Tibial artery (tissue), 4 donors: ENCODE results near the gene PMPCB.

Experiments
- DNase-seq, 2 donors: peaks; one replicate each; pipeline ENCODE4 v3.0.0-alpha.2; 2019
- H3K27ac ChIP-seq, 2 donors: fragments of 200-600 bp; sonication (generic) in 1 of 2; 1 replicate in 1 of 2; 2 replicates in 1 of 2; pipeline ENCODE4 v1.5.1; 2018 to 2019; ENCODE audit warnings: mild to moderate bottlenecking in 1 of 2
- H3K27me3 ChIP-seq, 2 donors: fragments of 200-600 bp; sonication (generic) in 1 of 2; one replicate each; pipeline versions ENCODE4 v1.5.1 to v1.6.0; 2016 to 2019
- H3K36me3 ChIP-seq, 3 donors: fragments of 200-600 bp; sonication (generic) in 2 of 3; one replicate each; pipeline ENCODE4 v1.5.1; 2016 to 2019; ENCODE audit warnings: mild to moderate bottlenecking in 2 of 3
- H3K4me1 ChIP-seq, 4 donors: fragments of 200-600 bp; sonication (generic) in 2 of 4; 1 replicate in 3 of 4; 2 replicates in 1 of 4; pipeline ENCODE4 v1.5.1; 2016 to 2019
- H3K4me3 ChIP-seq, 2 donors: fragments of 200-600 bp; sonication (generic) in 1 of 2; 1 replicate in 1 of 2; 2 replicates in 1 of 2; pipeline ENCODE4 v1.5.1; 2018 to 2019; ENCODE audit warnings: mild to moderate bottlenecking in 2 of 2
- H3K9me3 ChIP-seq, 3 donors: fragments of 200-600 bp; sonication (generic) in 1 of 3; one replicate each; pipeline ENCODE4 v1.5.1; 2016 to 2019
- CTCF ChIP-seq, 2 experiments: fragments of 200-600 bp in 1 of 2; fragments of 450-650 bp in 1 of 2; IDR thresholded peaks; one replicate each; pipeline ENCODE4 v1.5.1; 2017 to 2019; ENCODE audit warnings: antibody characterized with exemption in 2 of 2, mild to moderate bottlenecking in 1 of 2, moderate library complexity in 1 of 2
- intact Hi-C: fragments of 100-400 bp; cut with DNase I; formaldehyde crosslinking; loops from one replicate; pipeline ENCODE4 v1.15.0; 2023; ENCODE audit warnings: low total_unique reads

The PMPCB gene

GRCh38 chr7:103292122-103292521 lies 5.1 kb upstream of the PMPCB start:
- no peak for DNase-seq
- no peaks in the 10 kb centered on the region for H3K36me3 ChIP-seq
- peaks cover 0 to 2% of the 10 kb centered on the region in 2 donors for H3K27me3 ChIP-seq
- peaks cover 0 to 7% (median 3%) of the 10 kb centered on the region in 4 donors for H3K4me1 ChIP-seq
- H3K9me3 ChIP-seq, result no peaks in the 10 kb centered on the region
- H3K27ac ChIP-seq, result no peak overlapping the region
- no peak for TF ChIP-seq CTCF (IDR thresholded peaks at IDR 0.05)
- no peak overlapping the region for H3K4me3 ChIP-seq
- intact Hi-C loops, result no loop called here

- Histone ChIP-seq H3K4me1 (peaks cover 0 to 14% (median 9%) of the 10 kb centered on the region in 4 donors), H3K27me3 (peaks cover 0 to 2% of the 10 kb centered on the region in 2 donors), H3K27ac (no peak overlapping the region), H3K36me3 (no peaks in the 10 kb centered on the region), H3K4me3 (no peak overlapping the region), H3K9me3 (no peaks in the 10 kb centered on the region)
- no peak for DNase-seq
- intact Hi-C loops, result no loop called here
- TF ChIP-seq CTCF (IDR thresholded peaks at IDR 0.05), result no peak
Observed at GRCh38 chr7:103293526-103293925, 3.7 kb upstream of the PMPCB start.

GRCh38 chr7:103297837-103298179 lies 573 bp downstream of the PMPCB start:
- Histone ChIP-seq H3K27me3 (no peaks in the 10 kb centered on the region), H3K9me3 (no peaks in the 10 kb centered on the region), H3K4me3 (peak overlapping the region; percentile 90 to 91), H3K27ac (peak overlapping the region; percentile 90 to 91), H3K4me1 (peaks cover 0 to 24% (median 16%) of the 10 kb centered on the region in 4 donors), H3K36me3 (peaks cover 33 to 38% (median 36%) of the 10 kb centered on the region in 3 donors)
- intact Hi-C loops, result loop anchor here (5.0 kb wide), 1 partner anchor 151 kb away; the partner anchor contains the start of gene NAPEPLD
- no peak for TF ChIP-seq CTCF (IDR thresholded peaks at IDR 0.05)
- DNase-seq, result no peak

GRCh38 chr7:103299660-103300059 lies 2.4 kb downstream of the PMPCB start:
- H3K27me3 ChIP-seq, result no peaks in the 10 kb centered on the region
- H3K4me1 ChIP-seq, result peaks cover 0 to 24% (median 16%) of the 10 kb centered on the region in 4 donors
- H3K27ac ChIP-seq, result no peak overlapping the region
- DNase-seq, result no peak
- intact Hi-C loops, result loop anchor here (5.0 to 10.0 kb wide), 2 partner anchors 65 to 152 kb away; partner anchors contain the start of gene NAPEPLD
- TF ChIP-seq CTCF (IDR thresholded peaks at IDR 0.05), result no peak
- peaks cover 50 to 53% (median 52%) of the 10 kb centered on the region in 3 donors for H3K36me3 ChIP-seq
- no peaks in the 10 kb centered on the region for H3K9me3 ChIP-seq
- no peak overlapping the region for H3K4me3 ChIP-seq

GRCh38 chr7:103301441-103301840 lies 4.2 kb downstream of the PMPCB start:
- H3K9me3 ChIP-seq, result no peaks in the 10 kb centered on the region
- intact Hi-C loops, result loop anchor here (10.0 kb wide), 1 partner anchor 63 kb away; no protein-coding TSS in a partner anchor
- H3K4me1 ChIP-seq, result peaks cover 0 to 24% (median 16%) of the 10 kb centered on the region in 4 donors
- H3K27me3 ChIP-seq, result no peaks in the 10 kb centered on the region
- H3K4me3 ChIP-seq, result no peak overlapping the region
- peaks cover 67 to 70% (median 67%) of the 10 kb centered on the region in 3 donors for H3K36me3 ChIP-seq
- H3K27ac ChIP-seq, result no peak overlapping the region
- TF ChIP-seq CTCF (IDR thresholded peaks at IDR 0.05), result no peak
- no peak for DNase-seq
